Right lobe of liver (tissue), 4 donors: ENCODE data around the gene KY.

Source experiments
- POLR2A ChIP-seq: fragments of 450-650 bp; IDR thresholded peaks from one replicate; pipeline ENCODE4 v1.6.1; 2017; ENCODE audit warnings: antibody characterized with exemption, mild to moderate bottlenecking
- TF ChIP-seq, protein P1 (sequence below), 4 donors: fragments of 200-600 bp in 3 of 4; fragments of 450-650 bp in 1 of 4; IDR thresholded peaks; one replicate each; pipeline versions ENCODE4 v1.5.1 to v1.8.0; 2016 to 2022; ENCODE audit warnings: antibody characterized with exemption in 4 of 4, mild to moderate bottlenecking in 2 of 4
- donor health status: DM: no; HTN: no; CAD: no.
- donor health status: DM: no; HTN: no; CAD: no.
- donor health status: DM: no; HTN: yes; CAD: no.

DNA sequence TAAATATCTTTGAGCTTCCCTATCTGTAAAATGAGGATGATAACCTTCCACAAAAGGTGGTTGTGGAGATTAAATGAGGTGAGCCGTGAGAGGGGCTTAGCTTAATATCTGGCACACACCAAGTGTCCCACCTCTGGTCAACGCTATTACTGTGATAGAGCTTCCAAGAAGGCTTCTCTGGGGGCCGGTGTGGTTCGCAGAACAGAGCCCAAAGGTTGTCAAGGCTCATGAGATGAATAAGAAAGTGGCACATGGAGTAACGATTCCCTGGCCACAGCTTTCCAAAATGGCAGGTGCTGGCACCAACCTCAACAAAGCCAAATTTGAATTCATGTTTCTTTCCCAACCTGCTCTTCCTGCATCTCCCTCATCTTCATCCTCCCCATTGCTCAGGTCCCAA, 10.4 kb downstream of the KY start:
- TF ChIP-seq, protein P1, sequence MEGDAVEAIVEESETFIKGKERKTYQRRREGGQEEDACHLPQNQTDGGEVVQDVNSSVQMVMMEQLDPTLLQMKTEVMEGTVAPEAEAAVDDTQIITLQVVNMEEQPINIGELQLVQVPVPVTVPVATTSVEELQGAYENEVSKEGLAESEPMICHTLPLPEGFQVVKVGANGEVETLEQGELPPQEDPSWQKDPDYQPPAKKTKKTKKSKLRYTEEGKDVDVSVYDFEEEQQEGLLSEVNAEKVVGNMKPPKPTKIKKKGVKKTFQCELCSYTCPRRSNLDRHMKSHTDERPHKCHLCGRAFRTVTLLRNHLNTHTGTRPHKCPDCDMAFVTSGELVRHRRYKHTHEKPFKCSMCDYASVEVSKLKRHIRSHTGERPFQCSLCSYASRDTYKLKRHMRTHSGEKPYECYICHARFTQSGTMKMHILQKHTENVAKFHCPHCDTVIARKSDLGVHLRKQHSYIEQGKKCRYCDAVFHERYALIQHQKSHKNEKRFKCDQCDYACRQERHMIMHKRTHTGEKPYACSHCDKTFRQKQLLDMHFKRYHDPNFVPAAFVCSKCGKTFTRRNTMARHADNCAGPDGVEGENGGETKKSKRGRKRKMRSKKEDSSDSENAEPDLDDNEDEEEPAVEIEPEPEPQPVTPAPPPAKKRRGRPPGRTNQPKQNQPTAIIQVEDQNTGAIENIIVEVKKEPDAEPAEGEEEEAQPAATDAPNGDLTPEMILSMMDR (IDR thresholded peaks at IDR 0.05), result no peak
- TF ChIP-seq POLR2A, result no peak
